K562 (cell line): ENCODE data around the gene SCYL1. TPM values are rescaled to one million over a fixed set of nuclear protein-coding genes. Genes with fewer than 3 reads are reported as not detected.
A peak's percentile ranks its signal among the peaks of the same experiment; 100 is the strongest.

Experiments
- ATAC-seq: fragments of 200-7000 bp; cut with Tn5 transposase; 3 replicates; pipeline ENCODE4 v1.9.1; 2020; ENCODE audit warnings: moderate library complexity
- BruUV-seq: library from RNA; stranded (reverse); fragments of 400-500 nt; replicated peaks from 2 replicates; lab custom pipeline; 2021; lab: Mats Ljungman, UMichigan
- CTCF ChIA-PET: fragments of 300-600 bp; formaldehyde crosslinking; extraction: SDS; loops from one replicate; lab custom pipeline; 2021; ENCODE audit warnings: low intra/inter-chr PET ratio; lab: Yijun Ruan, JAX
- POLR2A ChIA-PET: fragments of 300-600, 350-650 bp; sonication (Branson Sonifier 250); formaldehyde crosslinking; extraction: SDS; loops from one replicate; lab custom pipeline; 2021; ENCODE audit warnings: antibody characterized with exemption, inconsistent platforms; lab: Yijun Ruan, JAX
- DNase-seq, 4 experiments: peaks; one replicate each; pipeline versions ENCODE4 v3.0.0 to v3.0.0-alpha.2; 2011 to 2018; ENCODE audit warnings: low spot score in 3 of 4, mixed read lengths in 3 of 4; ENCODE audit errors: extremely low read depth in 1 of 4
- FAIRE-seq: peaks from 2 replicates; lab custom pipeline; 2011; peaks lifted over from hg19 to GRCh38; lab: Jason Lieb, UNC
- H2AFZ ChIP-seq: 2 replicates; pipeline ENCODE4 v1.6.0; 2011; ENCODE audit warnings: low read depth, low read length, control low read depth, inconsistent platforms
- H3K27ac ChIP-seq: fragments of 200-600 bp; 3 replicates; pipeline ENCODE4 v1.8.0; 2011; ENCODE audit warnings: low read depth, mild to moderate bottlenecking, control low read depth, inconsistent platforms, low read length, moderate library complexity, mixed read lengths; ENCODE audit errors: extremely low read depth
- H3K27me3 ChIP-seq, 2 experiments: fragments of 300-600 bp in 1 of 2; 2 replicates in 1 of 2; 3 replicates in 1 of 2; pipeline versions ENCODE4 v1.6.0 to v1.8.0; 2011; ENCODE audit warnings: inconsistent platforms in 2 of 2, low read length in 2 of 2, mild to moderate bottlenecking in 1 of 2, mixed read lengths in 1 of 2, moderate library complexity in 1 of 2; ENCODE audit not compliant: control insufficient read depth in 2 of 2, insufficient read depth in 2 of 2
- H3K36me3 ChIP-seq: fragments of 300-600 bp; 3 replicates; pipeline ENCODE4 v1.8.0; 2011; ENCODE audit warnings: mild to moderate bottlenecking, low read length, inconsistent platforms; ENCODE audit not compliant: control insufficient read depth, insufficient read depth
- H3K4me1 ChIP-seq, 2 experiments: fragments of 200-600 bp in 1 of 2; replicated peaks in 1 of 2; 2 replicates in 1 of 2; 3 replicates in 1 of 2; pipeline versions ENCODE4 v1.5.1 to v1.8.0; 2011; ENCODE audit warnings: inconsistent platforms in 2 of 2, low read length in 2 of 2, mild to moderate bottlenecking in 1 of 2, mixed read lengths in 1 of 2, moderate library complexity in 1 of 2; ENCODE audit not compliant: control insufficient read depth in 2 of 2, insufficient read depth in 2 of 2
- H3K4me2 ChIP-seq: 2 replicates; pipeline ENCODE4 v1.6.1; 2011; ENCODE audit warnings: low read length, control low read depth, inconsistent platforms, mixed read lengths; ENCODE audit not compliant: insufficient read depth
- H3K4me3 ChIP-seq: fragments of 200-600 bp; sonication (generic), shearing (Covaris generic); 2 replicates; pipeline ENCODE4 v1.5.1; 2016; ENCODE audit warnings: control low read depth, inconsistent platforms
- H3K79me2 ChIP-seq: fragments of 200-600 bp; 3 replicates; pipeline ENCODE4 v1.8.0; 2011; ENCODE audit warnings: low read length, inconsistent platforms; ENCODE audit not compliant: control insufficient read depth, insufficient read depth
- H3K9ac ChIP-seq, 2 experiments: 2 replicates each; pipeline versions ENCODE4 v1.6.0 to v1.6.1; 2011; ENCODE audit warnings: low read depth in 2 of 2, low read length in 2 of 2, control low read depth in 1 of 2, inconsistent platforms in 1 of 2, mild to moderate bottlenecking in 1 of 2, mixed read lengths in 1 of 2; ENCODE audit not compliant: insufficient read depth in 1 of 2
- H3K9me1 ChIP-seq: one replicate; pipeline ENCODE4 v1.6.0; 2011; ENCODE audit warnings: inconsistent platforms, mild to moderate bottlenecking, low read length, moderate library complexity; ENCODE audit not compliant: control insufficient read depth, insufficient read depth
- H3K9me3 ChIP-seq: replicated peaks from 2 replicates; pipeline ENCODE4 v1.5.1; 2011; ENCODE audit warnings: low read depth, low read length, inconsistent platforms; ENCODE audit not compliant: control insufficient read depth, insufficient read depth
- H4K20me1 ChIP-seq: replicated peaks from 2 replicates; pipeline ENCODE4 v1.6.1; 2011; ENCODE audit warnings: low read length, inconsistent platforms, mixed read lengths; ENCODE audit not compliant: control insufficient read depth, insufficient read depth
- BRCA1 ChIP-seq, 2 experiments: fragments of 450-650 bp in 1 of 2; sonication (generic) in 1 of 2; formaldehyde crosslinking in 1 of 2; IDR thresholded peaks; 2 replicates each; pipeline versions ENCODE4 v1.5.0 to v1.6.1; 2017 to 2020; ENCODE audit warnings: mild to moderate bottlenecking in 1 of 2, missing genetic modification reagents in 1 of 2
- DACH1 ChIP-seq: fragments of 450-650 bp; IDR thresholded peaks from 2 replicates; pipeline ENCODE4 v1.6.1; 2018; ENCODE audit not compliant: partially characterized antibody
- SAFB ChIP-seq: fragments of 200-400 bp; formaldehyde crosslinking; IDR thresholded peaks from 2 replicates; pipeline ENCODE4 v1.6.1; 2017; ENCODE audit warnings: low read depth, low read length, borderline replicate concordance
- WGBS: fragments of 100-300 bp; shearing (Covaris generic); methylation state at CpG from one replicate; pipeline ENCODE4 v1.1.6; 2016; ENCODE audit warnings: low coverage, mixed read lengths; ENCODE audit not compliant: insufficient coverage; ENCODE audit errors: missing lambda C conversion rate; 5-methylcytosine and 5-hydroxymethylcytosine counted together
- in situ Hi-C: fragments of 300-500 bp; cut with MboI; formaldehyde crosslinking; loops from 4 replicates; pipeline ENCODE4 v1.15.0; 2018; ENCODE audit warnings: inconsistent platforms, mixed read lengths
- intact Hi-C: fragments of 100-400 bp; cut with micrococcal nuclease; formaldehyde crosslinking; loops from 2 replicates; pipeline ENCODE4 v1.14.2; 2022
- polyA plus RNA-seq, 8 experiments: library from polyadenylated mRNA; depleted of rRNA in 4 of 8; stranded (reverse) in 5 of 8; unstranded in 3 of 8; fragments of >200 nt; fragmentation: Nextera tagmentation in 2 of 8; fragmentation: Illumina TruSeq in 1 of 8; extraction: Ambion mirVana in 2 of 8; extraction: Trizol in 1 of 8; gene quantifications; 2 replicates each; pipeline versions ENCODE4 v1.2.1 to v1.2.3, GENCODE V29; 2011 to 2014; ENCODE audit warnings: inconsistent platforms in 1 of 8, missing spikeins in 1 of 8
- total RNA-seq, 7 experiments: library from RNA; depleted of rRNA in 6 of 7; stranded (reverse); fragments of >200 nt in 6 of 7; fragmentation: Illumina TruSeq in 2 of 7; extraction: Trizol in 2 of 7; gene quantifications; 2 replicates each; pipeline versions ENCODE4 v1.2.1 to v1.2.3, GENCODE V29; 2011 to 2021; ENCODE audit warnings: low replicate concordance in 1 of 7
- TF ChIP-seq, protein P1 (sequence below): sonication (generic); formaldehyde crosslinking; IDR thresholded peaks from 2 replicates; pipeline ENCODE4 v1.8.1; 2023; ENCODE audit warnings: mild to moderate bottlenecking, missing genetic modification reagents
- TF ChIP-seq, protein P2 (sequence below), 2 experiments: fragments of 200-800 bp in 1 of 2; sonication (Bioruptor generic) in 1 of 2; sonication (generic) in 1 of 2; formaldehyde crosslinking in 1 of 2; IDR thresholded peaks in 1 of 2; conservative IDR thresholded peaks in 1 of 2; 2 replicates each; pipeline versions ENCODE4 v1.5.0 to v1.6.1; 2016 to 2020; ENCODE audit warnings: missing compliant biosample characterization in 1 of 2, missing genetic modification characterization in 1 of 2, missing genetic modification reagents in 1 of 2

Gene SCYL1
- total and polyA plus RNA-seq, 9 of the 15 experiments (the other 6 are each of a cell fraction or from before 2014, with no cell fraction given), result 1.9 to 145 (median 57.6) TPM

DNA sequence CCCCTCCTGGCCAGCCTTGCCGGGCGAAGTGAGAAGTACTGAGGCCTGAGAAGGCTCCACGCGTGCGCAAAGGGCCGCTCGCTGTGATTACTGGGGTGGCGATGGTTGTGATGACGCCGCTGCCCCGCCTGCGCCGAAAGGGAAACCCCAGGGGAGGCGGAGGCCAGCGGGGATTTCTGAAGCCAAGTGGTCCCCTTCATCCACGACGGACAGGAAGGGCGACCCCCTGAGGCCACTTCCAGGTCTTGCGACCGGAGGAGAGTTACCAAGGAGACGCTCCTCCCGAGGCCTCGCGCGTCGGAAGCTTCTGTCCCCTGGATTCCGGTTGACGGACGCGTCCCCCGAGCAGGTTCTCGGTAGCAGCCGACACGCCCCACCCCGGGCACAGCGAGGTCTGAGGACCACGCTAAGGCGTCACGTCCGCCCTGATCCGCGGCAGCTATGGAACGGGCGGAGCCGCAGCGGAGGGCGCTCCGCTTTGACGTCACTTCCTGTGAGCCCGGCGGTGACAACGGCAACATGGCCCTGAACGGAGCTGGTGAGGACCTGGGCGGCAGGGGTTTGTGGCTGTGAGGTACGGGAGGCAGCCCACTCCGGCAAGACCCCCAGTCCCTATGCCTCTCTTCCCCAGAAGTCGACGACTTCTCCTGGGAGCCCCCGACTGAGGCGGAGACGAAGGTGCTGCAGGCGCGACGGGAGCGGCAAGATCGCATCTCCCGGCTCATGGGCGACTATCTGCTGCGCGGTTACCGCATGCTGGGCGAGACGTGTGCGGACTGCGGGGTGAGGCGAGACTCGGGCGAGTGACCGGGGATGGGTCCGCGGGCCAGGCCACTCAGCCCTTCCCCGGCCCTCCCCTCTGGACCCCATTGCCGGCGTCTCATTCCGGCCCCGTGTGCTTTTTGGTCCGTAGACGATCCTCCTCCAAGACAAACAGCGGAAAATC is 45.4 kb downstream of the SCYL1 start, which contains the start of gene ZNRD2 (continued):
- TF ChIP-seq, protein P1, sequence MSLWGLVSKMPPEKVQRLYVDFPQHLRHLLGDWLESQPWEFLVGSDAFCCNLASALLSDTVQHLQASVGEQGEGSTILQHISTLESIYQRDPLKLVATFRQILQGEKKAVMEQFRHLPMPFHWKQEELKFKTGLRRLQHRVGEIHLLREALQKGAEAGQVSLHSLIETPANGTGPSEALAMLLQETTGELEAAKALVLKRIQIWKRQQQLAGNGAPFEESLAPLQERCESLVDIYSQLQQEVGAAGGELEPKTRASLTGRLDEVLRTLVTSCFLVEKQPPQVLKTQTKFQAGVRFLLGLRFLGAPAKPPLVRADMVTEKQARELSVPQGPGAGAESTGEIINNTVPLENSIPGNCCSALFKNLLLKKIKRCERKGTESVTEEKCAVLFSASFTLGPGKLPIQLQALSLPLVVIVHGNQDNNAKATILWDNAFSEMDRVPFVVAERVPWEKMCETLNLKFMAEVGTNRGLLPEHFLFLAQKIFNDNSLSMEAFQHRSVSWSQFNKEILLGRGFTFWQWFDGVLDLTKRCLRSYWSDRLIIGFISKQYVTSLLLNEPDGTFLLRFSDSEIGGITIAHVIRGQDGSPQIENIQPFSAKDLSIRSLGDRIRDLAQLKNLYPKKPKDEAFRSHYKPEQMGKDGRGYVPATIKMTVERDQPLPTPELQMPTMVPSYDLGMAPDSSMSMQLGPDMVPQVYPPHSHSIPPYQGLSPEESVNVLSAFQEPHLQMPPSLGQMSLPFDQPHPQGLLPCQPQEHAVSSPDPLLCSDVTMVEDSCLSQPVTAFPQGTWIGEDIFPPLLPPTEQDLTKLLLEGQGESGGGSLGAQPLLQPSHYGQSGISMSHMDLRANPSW, result 0 out of 2 replicates have a peak, but pooled peaks have one; percentile 86

DNA sequence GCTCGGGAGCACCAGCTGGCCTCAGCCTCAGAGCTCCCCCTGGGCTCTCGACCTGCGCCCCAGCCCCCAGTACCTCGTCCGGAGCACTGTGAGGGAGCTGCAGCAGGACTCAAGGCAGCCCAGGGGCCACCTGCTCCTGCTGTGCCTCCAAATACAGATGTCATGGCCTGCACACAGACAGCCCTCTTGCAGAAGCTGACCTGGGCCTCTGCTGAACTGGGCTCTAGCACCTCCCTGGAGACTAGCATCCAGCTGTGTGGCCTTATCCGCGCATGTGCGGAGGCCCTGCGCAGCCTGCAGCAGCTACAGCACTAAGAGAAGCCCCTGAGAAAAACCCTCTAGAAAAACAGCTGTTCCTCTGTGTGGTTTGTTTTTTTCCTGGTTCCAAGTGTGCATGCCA is 46.5 kb downstream of the SCYL1 start:
- WGBS, result 19% methylated on average over 9 of the region's 9 CpGs
- H3K9me3 ChIP-seq, result no peaks in the 10 kb centered on the region
- H3K9ac ChIP-seq, result peak overlapping the region; percentile 82 to 98
- no TSS peak for BruUV-seq
- DNase-seq (peak in 1 of 4 experiments; percentile 41), ATAC-seq (no peak), FAIRE-seq (no peak)
- H3K4me1 ChIP-seq, result peaks cover 43 to 72% of the 10 kb centered on the region in 2 experiments
- H3K9me1 ChIP-seq, result peaks cover 5% of the 10 kb centered on the region
- H4K20me1 ChIP-seq, result peaks cover 6% of the 10 kb centered on the region
- H3K27ac ChIP-seq, result peak overlapping the region; percentile 62; the same call in 1 of the 3 replicates
- H3K4me2 ChIP-seq, result peak overlapping the region; percentile 99
- in situ Hi-C loops (no loop called here), intact Hi-C loops (loop anchor here (5.0 kb wide), 2 partner anchors 44 to 99 kb away; partner anchors contain the start of gene SCYL1)
- no peak overlapping the region for H2AFZ ChIP-seq
- POLR2A ChIA-PET, result interaction anchor here (0.6 to 4.7 kb wide), 12 partner anchors 11 to 454 kb away, joined by 3 to 35 read pairs (median 4); partner anchors contain the start of genes MALAT1, NEAT1 and ZNHIT2
- CTCF ChIA-PET, result interaction anchor here (0.6 to 6.5 kb wide), 3 partner anchors 25 to 1229 kb away, joined by 3 to 63 read pairs (median 4); no protein-coding TSS in a partner anchor
- H3K4me3 ChIP-seq, result peak overlapping the region; percentile 65
- peaks cover 19% of the 10 kb centered on the region; the same call in 2 of the 3 replicates for H3K36me3 ChIP-seq
- no peaks in the 10 kb centered on the region; a peak in 1 of 5 replicates for H3K27me3 ChIP-seq
- peaks cover 62% of the 10 kb centered on the region for H3K79me2 ChIP-seq
- TF ChIP-seq DACH1 (peak; percentile 18), SAFB (no peak), BRCA1 (IDR thresholded peaks at IDR 0.05) (no peak), BRCA1 (CRISPR knock-in tag; IDR thresholded peaks at IDR 0.05) (0 out of 2 replicates have a peak, but pooled peaks have one; percentile 60)
- TF ChIP-seq, protein P2, sequence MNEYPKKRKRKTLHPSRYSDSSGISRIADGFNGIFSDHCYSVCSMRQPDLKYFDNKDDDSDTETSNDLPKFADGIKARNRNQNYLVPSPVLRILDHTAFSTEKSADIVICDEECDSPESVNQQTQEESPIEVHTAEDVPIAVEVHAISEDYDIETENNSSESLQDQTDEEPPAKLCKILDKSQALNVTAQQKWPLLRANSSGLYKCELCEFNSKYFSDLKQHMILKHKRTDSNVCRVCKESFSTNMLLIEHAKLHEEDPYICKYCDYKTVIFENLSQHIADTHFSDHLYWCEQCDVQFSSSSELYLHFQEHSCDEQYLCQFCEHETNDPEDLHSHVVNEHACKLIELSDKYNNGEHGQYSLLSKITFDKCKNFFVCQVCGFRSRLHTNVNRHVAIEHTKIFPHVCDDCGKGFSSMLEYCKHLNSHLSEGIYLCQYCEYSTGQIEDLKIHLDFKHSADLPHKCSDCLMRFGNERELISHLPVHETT (CRISPR knock-in tag; conservative IDR thresholded peaks at IDR 0.05 in 1 of 2, IDR thresholded peaks at IDR 0.05 in 1 of 2), result 0 out of 4 replicates have a peak, but pooled peaks of 1 of the 2 experiments have one; percentile 20
